ENCODE measurements around the gene CLSTN3.

GRCh38 chr12:7083125-7083524 lies 47.0 kb upstream of the CLSTN3 start:
- no peak for TF ChIP-seq POLR2A (IDR thresholded peaks at IDR 0.05)
- TF ChIP-seq CTCF (IDR thresholded peaks at IDR 0.05): no peak

Measured in ovary (tissue), 3 donors.